HepG2 (cell line): ENCODE data around the gene PIGX. TPM values are rescaled to one million over a fixed set of nuclear protein-coding genes. Genes with fewer than 3 reads are reported as not detected.
A peak's percentile ranks its signal among the peaks of the same experiment; 100 is the strongest.

Experiments
- ARID3A ChIP-seq: IDR thresholded peaks from 2 replicates; pipeline ENCODE4 v1.6.1; 2012; ENCODE audit warnings: low read depth, low read length, improper control_type of control experiment
- DZIP1 ChIP-seq: sonication (generic); formaldehyde crosslinking; IDR thresholded peaks from 2 replicates; pipeline ENCODE4 v1.5.0; 2020; ENCODE audit warnings: mild to moderate bottlenecking, missing genetic modification reagents
- ERF ChIP-seq: IDR thresholded peaks from 2 replicates; pipeline ENCODE4 v1.6.1; 2018; ENCODE audit warnings: missing biosample characterization, missing genetic modification reagents
- HMGA1 ChIP-seq: sonication (generic); formaldehyde crosslinking; conservative IDR thresholded peaks from 2 replicates; pipeline ENCODE4 v1.4.0; 2020; ENCODE audit warnings: missing genetic modification reagents
- MNT ChIP-seq: fragments of 450-650 bp; IDR thresholded peaks from 2 replicates; pipeline ENCODE4 v1.6.1; 2016
- NFKB2 ChIP-seq: sonication (generic); formaldehyde crosslinking; IDR thresholded peaks from 2 replicates; pipeline ENCODE4 v1.4.0; 2020; ENCODE audit warnings: missing genetic modification reagents, borderline replicate concordance
- REPIN1 ChIP-seq: sonication (generic); formaldehyde crosslinking; IDR thresholded peaks from 2 replicates; pipeline ENCODE4 v1.8.0; 2022; ENCODE audit warnings: missing genetic modification reagents, low read depth, mild to moderate bottlenecking, borderline replicate concordance
- SMARCE1 ChIP-seq: fragments of 450-650 bp; IDR thresholded peaks from 2 replicates; pipeline ENCODE4 v1.6.1; 2017; ENCODE audit warnings: borderline replicate concordance
- ZGPAT ChIP-seq: IDR thresholded peaks from 2 replicates; pipeline ENCODE4 v1.6.1; 2016; ENCODE audit warnings: mild to moderate bottlenecking
- ZNF136 ChIP-seq: sonication (generic); formaldehyde crosslinking; IDR thresholded peaks from 2 replicates; pipeline ENCODE4 v1.8.1; 2022; ENCODE audit warnings: low read depth, mild to moderate bottlenecking, moderate library complexity, missing genetic modification reagents
- ZNF614 ChIP-seq: IDR thresholded peaks from 2 replicates; pipeline ENCODE4 v1.6.1; 2018; ENCODE audit warnings: missing biosample characterization, missing genetic modification reagents, inconsistent platforms, borderline replicate concordance
- ZNF687 ChIP-seq: sonication (generic); formaldehyde crosslinking; IDR thresholded peaks from 2 replicates; pipeline ENCODE4 v1.5.1; 2020; ENCODE audit warnings: mild to moderate bottlenecking, missing genetic modification reagents, moderate library complexity
- ZNF780A ChIP-seq: sonication (generic); formaldehyde crosslinking; IDR thresholded peaks from 2 replicates; pipeline ENCODE4 v1.8.0; 2022; ENCODE audit warnings: mild to moderate bottlenecking, missing genetic modification reagents, moderate library complexity
- polyA plus RNA-seq, 8 experiments: library from polyadenylated mRNA; depleted of rRNA in 3 of 8; stranded (reverse) in 7 of 8; unstranded in 1 of 8; fragments of >200 nt; fragmentation: Illumina TruSeq in 4 of 8; extraction: Trizol in 4 of 8; gene quantifications; 2 replicates each; pipeline versions ENCODE4 v1.2.1 to v1.2.3, GENCODE V29; 2011 to 2016; ENCODE audit warnings: low read depth in 4 of 8, missing spikeins in 1 of 8, mixed read lengths in 1 of 8; ENCODE audit not compliant: insufficient read depth in 1 of 8
- total RNA-seq, 5 experiments: library from RNA; depleted of rRNA; stranded (reverse); fragments of >200 nt; fragmentation: Illumina TruSeq; extraction: Trizol; gene quantifications; 2 replicates each; pipeline ENCODE4 v1.2.3, GENCODE V29; 2016; ENCODE audit warnings: low read depth in 1 of 5

Gene PIGX
- total and polyA plus RNA-seq, 2 of the 13 experiments (the other 11 are each of a cell fraction or from before 2014, with no cell fraction given): 13.2 to 21.3 TPM

- TF ChIP-seq SMARCE1 (no peak), ZNF687 (CRISPR knock-in tag) (peak; percentile 69), DZIP1 (CRISPR knock-in tag) (no peak), ZNF136 (CRISPR knock-in tag) (no peak), NFKB2 (CRISPR knock-in tag) (no peak), REPIN1 (CRISPR knock-in tag) (no peak), MNT (no peak), ERF (peak; percentile 51; the same call in 1 of the 2 replicates), ZNF614 (CRISPR knock-in tag) (0 out of 2 replicates have a peak, but pooled peaks have one; percentile 40), ZGPAT (CRISPR knock-in tag) (peak; percentile 74), ARID3A (no peak), HMGA1 (CRISPR knock-in tag) (no peak), ZNF780A (CRISPR knock-in tag) (no peak)
Observed at GRCh38 chr3:196739671-196740480, 27.7 kb downstream of the PIGX start, which contains the start of gene PAK2 (continued).
